Retinal pigment epithelial cell (primary cell): ENCODE measurements around the gene MPZL1.

Experiments
- DNase-seq: peaks from one replicate; pipeline ENCODE4 v3.0.0-alpha.2; 2010; ENCODE audit warnings: low read depth
- H3K4me3 ChIP-seq: 2 replicates; pipeline ENCODE4 v1.5.1; 2011; ENCODE audit warnings: mild to moderate bottlenecking, low read length, control low read depth, moderate library complexity
- CTCF ChIP-seq: conservative IDR thresholded peaks from 2 replicates; pipeline ENCODE4 v1.5.1; 2011; ENCODE audit warnings: low read depth, low read length, control low read depth, inconsistent platforms

The MPZL1 gene

GRCh38 chr1:167744901-167745300, 23.1 kb downstream of the MPZL1 start:
- no peak for TF ChIP-seq CTCF
- no peak overlapping the region for H3K4me3 ChIP-seq
- DNase-seq: no peak

DNA sequence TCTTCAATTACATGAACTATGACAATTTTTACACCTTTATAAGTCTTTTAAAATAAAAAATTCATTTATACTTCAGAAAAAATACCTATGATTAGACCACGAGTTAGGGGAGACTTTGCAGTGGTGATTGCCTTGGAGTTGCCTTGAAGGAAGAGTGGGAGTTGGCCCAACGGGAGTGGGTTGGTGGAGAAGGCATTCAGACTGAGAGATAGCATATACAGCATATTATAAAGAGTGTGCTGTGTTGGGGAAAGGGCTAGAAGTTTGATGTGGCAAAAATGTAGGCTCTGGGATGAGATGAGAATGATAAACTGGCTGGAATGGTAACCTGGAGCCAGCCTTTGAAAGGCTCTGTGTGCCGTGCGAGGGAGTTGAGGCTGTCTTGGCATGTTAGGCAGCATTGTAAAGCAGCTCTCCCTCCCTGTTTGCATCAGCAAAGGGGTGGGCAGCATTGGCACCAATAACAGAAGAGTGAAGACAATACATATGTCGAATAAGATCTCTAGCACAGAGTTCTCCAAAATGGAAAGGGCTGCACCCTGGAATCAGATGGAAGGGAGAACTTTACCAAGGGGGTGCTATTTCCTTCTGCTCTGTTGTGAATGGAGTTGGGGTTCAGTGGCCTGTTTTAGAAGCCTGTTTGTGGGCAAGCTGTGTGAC, 24.4 kb downstream of the MPZL1 start:
- no peak overlapping the region for H3K4me3 ChIP-seq
- TF ChIP-seq CTCF: no peak
- DNase-seq: no peak

GRCh38 chr1:167746988-167747655, 25.3 kb downstream of the MPZL1 start:
- no peak for TF ChIP-seq CTCF

GRCh38 chr1:167747988-167748387, 26.2 kb downstream of the MPZL1 start:
- no peak overlapping the region for H3K4me3 ChIP-seq
- TF ChIP-seq CTCF: no peak
- no peak for DNase-seq

More at GRCh38 chr1:167746988-167747655, 25.3 kb downstream of the MPZL1 start:
- no peak overlapping the region for H3K4me3 ChIP-seq
- DNase-seq: no peak

GRCh38 chr1:167748906-167749305, 27.1 kb downstream of the MPZL1 start:
- DNase-seq: no peak
- no peak overlapping the region for H3K4me3 ChIP-seq

DNA sequence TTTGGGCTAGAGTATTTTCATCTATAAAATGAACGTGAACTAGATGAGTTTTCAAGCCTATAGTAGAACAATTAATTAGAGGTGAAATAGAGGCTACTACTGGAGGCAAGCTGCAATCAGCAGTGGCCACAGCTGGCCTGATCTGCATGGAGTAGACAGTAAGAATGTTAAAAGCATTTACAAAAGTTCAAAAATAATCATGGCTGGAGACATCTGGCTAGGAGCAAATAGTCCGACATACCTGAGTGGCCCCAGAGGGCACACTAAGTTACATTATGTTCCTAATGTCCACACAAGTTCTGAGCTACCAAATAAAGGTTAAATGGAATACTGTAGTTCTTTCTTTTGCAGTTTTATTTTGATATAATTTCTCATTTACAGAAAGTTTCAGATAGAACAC, 28.0 kb downstream of the MPZL1 start:
- DNase-seq: no peak
- H3K4me3 ChIP-seq: no peak overlapping the region
- no peak for TF ChIP-seq CTCF

More at GRCh38 chr1:167748906-167749305, 27.1 kb downstream of the MPZL1 start:
- no peak for TF ChIP-seq CTCF

DNA sequence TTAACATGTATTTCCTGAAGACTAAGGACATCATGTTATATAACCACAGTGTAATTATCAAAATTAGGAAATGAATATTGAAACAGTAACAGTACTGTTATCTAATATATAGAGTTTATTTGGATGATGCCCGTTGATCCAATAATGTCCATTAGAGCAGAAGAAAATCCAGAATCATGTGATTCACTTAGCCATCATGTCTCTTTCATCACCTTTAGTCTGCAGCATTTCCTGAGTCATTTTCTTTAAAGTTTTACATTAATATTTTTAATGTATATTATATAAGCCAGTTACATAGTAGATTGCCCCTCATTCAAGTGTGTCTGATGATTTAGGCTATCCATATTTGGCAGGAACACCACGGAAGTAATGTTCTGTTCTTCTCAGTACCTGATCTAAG, 28.9 kb downstream of the MPZL1 start:
- H3K4me3 ChIP-seq: no peak overlapping the region
- DNase-seq: no peak
- TF ChIP-seq CTCF: no peak
